B cell (primary cell): Measurements from ENCODE around the gene ELL. TPM values are rescaled to one million over a fixed set of nuclear protein-coding genes. Genes with fewer than 3 reads are reported as not detected.
A peak's percentile ranks its signal among the peaks of the same experiment; 100 is the strongest.

Experiments used
- ATAC-seq: fragments of 200-7000 bp; cut with Tn5 transposase; one replicate; pipeline ENCODE4 v1.10.0; 2021; ENCODE audit warnings: low read depth, mild to moderate bottlenecking, moderate number of reproducible peaks, moderate library complexity
- CTCF ChIA-PET: fragments of 350-600 bp; sonication (Branson Sonifier 250); formaldehyde crosslinking; loops from one replicate; lab custom pipeline; 2021; ENCODE audit warnings: antibody characterized with exemption, inconsistent platforms; lab: Charles Lee
- POLR2A ChIA-PET: fragments of 350-600 bp; sonication (Branson Sonifier 250); formaldehyde crosslinking; loops from one replicate; lab custom pipeline; 2021; ENCODE audit warnings: antibody characterized with exemption; lab: Charles Lee
- DNase-seq: peaks from one replicate; pipeline ENCODE4 v3.0.0; 2013
- H2AFZ ChIP-seq: 2 replicates; pipeline ENCODE4 v1.6.1; 2012; ENCODE audit warnings: mild to moderate bottlenecking, low read depth, low read length; ENCODE audit not compliant: insufficient read depth, poor library complexity, severe bottlenecking
- H3K27ac ChIP-seq, 2 donors: 1 replicate in 1 of 2; 2 replicates in 1 of 2; pipeline ENCODE4 v1.5.1; 2012 to 2013; ENCODE audit warnings: low read length in 2 of 2, mild to moderate bottlenecking in 2 of 2, moderate library complexity in 1 of 2
- H3K27me3 ChIP-seq, 4 experiments: fragments of 200-600 bp in 1 of 4; sonication (generic) in 1 of 4; replicated peaks in 1 of 4; 1 replicate in 2 of 4; 2 replicates in 2 of 4; pipeline versions ENCODE4 v1.6.1 to v1.7.0; 2013 to 2016; ENCODE audit warnings: low read length in 3 of 4, mild to moderate bottlenecking in 2 of 4, mixed read lengths in 1 of 4, moderate library complexity in 1 of 4; ENCODE audit not compliant: insufficient read depth in 4 of 4, control insufficient read depth in 3 of 4; ENCODE audit errors: control extremely low read depth in 1 of 4
- H3K36me3 ChIP-seq, 2 experiments: replicated peaks in 1 of 2; 1 replicate in 1 of 2; 2 replicates in 1 of 2; pipeline versions ENCODE4 v1.6.1 to v1.7.1; 2013; ENCODE audit warnings: low read length in 1 of 2; ENCODE audit not compliant: insufficient read depth in 2 of 2, control insufficient read depth in 1 of 2; ENCODE audit errors: control extremely low read depth in 1 of 2, extremely low read depth in 1 of 2
- H3K4me1 ChIP-seq, 2 donors: fragments of 200-600 bp in 1 of 2; sonication (generic) in 1 of 2; 1 replicate in 1 of 2; 2 replicates in 1 of 2; pipeline versions ENCODE4 v1.5.1 to v1.6.1; 2013 to 2017; ENCODE audit warnings: low read length in 2 of 2; ENCODE audit not compliant: control insufficient read depth in 2 of 2, insufficient read depth in 2 of 2
- H3K4me2 ChIP-seq: replicated peaks from 2 replicates; pipeline ENCODE3; 2012; ENCODE audit warnings: mild to moderate bottlenecking, low read depth, low read length; ENCODE audit not compliant: poor library complexity, severe bottlenecking
- H3K4me3 ChIP-seq, 5 experiments: fragments of 200-600 bp in 1 of 5; sonication (generic) in 1 of 5; 1 replicate in 3 of 5; 2 replicates in 2 of 5; pipeline versions ENCODE4 v1.5.1 to v1.7.0; 2011 to 2016; ENCODE audit warnings: low read length in 4 of 5, mild to moderate bottlenecking in 4 of 5, low read depth in 2 of 5, control low read depth in 1 of 5, moderate library complexity in 1 of 5; ENCODE audit not compliant: insufficient read depth in 1 of 5; ENCODE audit errors: control extremely low read depth in 1 of 5, extremely low read depth in 1 of 5
- H3K79me2 ChIP-seq: fragments of 200-600 bp; sonication (generic); one replicate; pipeline ENCODE4 v1.6.0; 2016; ENCODE audit warnings: low read length; ENCODE audit not compliant: control insufficient read depth, insufficient read depth
- H3K9ac ChIP-seq: fragments of 200-600 bp; sonication (generic); 2 replicates; pipeline ENCODE4 v1.6.1; 2017; ENCODE audit warnings: mild to moderate bottlenecking, low read length, moderate library complexity
- H3K9me3 ChIP-seq, 3 donors: one replicate each; pipeline versions ENCODE4 v1.6.1 to v1.7.1; 2013; ENCODE audit warnings: low read length in 2 of 3; ENCODE audit not compliant: control insufficient read depth in 2 of 3, insufficient read depth in 1 of 3; ENCODE audit errors: control extremely low read depth in 1 of 3
- H4K20me1 ChIP-seq: 2 replicates; pipeline ENCODE4 v1.6.0; 2012; ENCODE audit warnings: mild to moderate bottlenecking, low read length; ENCODE audit not compliant: insufficient read depth, control insufficient read depth, poor library complexity, severe bottlenecking
- H3K27ac Mint-ChIP-seq: one replicate; pipeline ENCODE4 v1.8.0; 2021; ENCODE audit warnings: mixed read lengths
- H3K27me3 Mint-ChIP-seq: one replicate; pipeline ENCODE4 v1.8.0; 2021; ENCODE audit warnings: mixed read lengths
- H3K4me1 Mint-ChIP-seq: one replicate; pipeline ENCODE4 v1.8.0; 2021; ENCODE audit warnings: mixed read lengths
- H3K4me3 Mint-ChIP-seq: one replicate; pipeline ENCODE4 v1.8.0; 2021; ENCODE audit warnings: mixed read lengths
- H3K9me3 Mint-ChIP-seq: one replicate; pipeline ENCODE4 v1.8.0; 2022; ENCODE audit warnings: mixed read lengths; ENCODE audit not compliant: insufficient read depth
- EZH2 ChIP-seq: IDR thresholded peaks from 2 replicates; pipeline ENCODE4 v1.6.1; 2012; ENCODE audit warnings: borderline replicate concordance, low read depth, mild to moderate bottlenecking, moderate library complexity, low read length; ENCODE audit not compliant: insufficient read depth, poor library complexity, severe bottlenecking
- WGBS: methylation state at CpG from one replicate; pipeline ENCODE4 v1.1.5; 2013; ENCODE audit warnings: missing lambda C conversion rate; ENCODE audit not compliant: insufficient coverage; 5-methylcytosine and 5-hydroxymethylcytosine counted together
- intact Hi-C: fragments of 100-400 bp; cut with micrococcal nuclease; formaldehyde crosslinking; loops from one replicate; pipeline ENCODE4 v1.10.0; 2022
- polyA plus RNA-seq: library from polyadenylated mRNA; depleted of rRNA; stranded (reverse); fragments of >200 nt; gene quantifications from 2 replicates; pipeline ENCODE4 v1.2.3, GENCODE V29; 2012
- total RNA-seq, 2 donors: library from RNA; stranded (reverse); fragments of 120-200 nt in 1 of 2; gene quantifications; 1 replicate in 1 of 2; 2 replicates in 1 of 2; pipeline versions ENCODE4 v1.2.3 to v1.2.4, GENCODE V29; 2013 to 2022
- TF ChIP-seq, protein P1 (sequence below): fragments of 200-600 bp; IDR thresholded peaks from one replicate; pipeline ENCODE4 v1.8.0; 2022; ENCODE audit warnings: antibody characterized with exemption, mild to moderate bottlenecking

The ELL gene
- total and polyA plus RNA-seq, 2 donors (not counting 1 experiment from before 2014, with no cell fraction given) = 21.2 to 31.4 TPM

DNA sequence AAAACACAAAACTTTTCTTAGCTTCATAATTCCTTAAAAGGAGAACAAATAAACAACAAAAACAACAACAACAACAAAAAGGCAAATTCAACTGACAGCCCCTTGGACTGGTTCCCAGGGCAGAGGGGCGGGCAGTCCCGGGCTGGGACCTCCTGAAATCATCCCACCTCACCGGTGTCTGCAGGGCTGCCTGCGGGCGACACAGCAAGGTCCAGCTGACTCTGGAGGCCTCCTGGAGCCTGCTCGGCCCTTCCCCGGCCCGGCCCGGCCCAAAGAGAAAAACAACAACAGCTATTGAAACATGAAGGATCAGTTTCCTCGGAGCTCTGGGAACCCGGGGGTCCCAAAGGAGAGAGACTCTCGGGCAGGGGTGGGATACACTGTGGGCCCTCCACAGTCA, 78.9 kb downstream of the ELL start:
- no peak overlapping the region for H3K9ac ChIP-seq
- peaks cover 25% of the 10 kb centered on the region for H4K20me1 ChIP-seq
- no peak overlapping the region for H3K27ac ChIP-seq
- TF ChIP-seq, protein P1, sequence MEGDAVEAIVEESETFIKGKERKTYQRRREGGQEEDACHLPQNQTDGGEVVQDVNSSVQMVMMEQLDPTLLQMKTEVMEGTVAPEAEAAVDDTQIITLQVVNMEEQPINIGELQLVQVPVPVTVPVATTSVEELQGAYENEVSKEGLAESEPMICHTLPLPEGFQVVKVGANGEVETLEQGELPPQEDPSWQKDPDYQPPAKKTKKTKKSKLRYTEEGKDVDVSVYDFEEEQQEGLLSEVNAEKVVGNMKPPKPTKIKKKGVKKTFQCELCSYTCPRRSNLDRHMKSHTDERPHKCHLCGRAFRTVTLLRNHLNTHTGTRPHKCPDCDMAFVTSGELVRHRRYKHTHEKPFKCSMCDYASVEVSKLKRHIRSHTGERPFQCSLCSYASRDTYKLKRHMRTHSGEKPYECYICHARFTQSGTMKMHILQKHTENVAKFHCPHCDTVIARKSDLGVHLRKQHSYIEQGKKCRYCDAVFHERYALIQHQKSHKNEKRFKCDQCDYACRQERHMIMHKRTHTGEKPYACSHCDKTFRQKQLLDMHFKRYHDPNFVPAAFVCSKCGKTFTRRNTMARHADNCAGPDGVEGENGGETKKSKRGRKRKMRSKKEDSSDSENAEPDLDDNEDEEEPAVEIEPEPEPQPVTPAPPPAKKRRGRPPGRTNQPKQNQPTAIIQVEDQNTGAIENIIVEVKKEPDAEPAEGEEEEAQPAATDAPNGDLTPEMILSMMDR = no peak
- TF ChIP-seq EZH2 = no peak
- WGBS = 93% methylated on average over 11 of the region's 12 CpGs
- H3K4me1 ChIP-seq = peaks cover 4 to 14% of the 10 kb centered on the region in 2 donors
- no peak overlapping the region for H2AFZ ChIP-seq
- DNase-seq (no peak), ATAC-seq (no peak)
- peaks cover 15% of the 10 kb centered on the region for H3K4me1 Mint-ChIP-seq
- intact Hi-C loops = no loop called here
- no peak overlapping the region for H3K27ac Mint-ChIP-seq
- peaks cover 0 to 43% of the 10 kb centered on the region in 2 experiments for H3K36me3 ChIP-seq
- ChIA-PET CTCF (no interaction called here), POLR2A (no interaction called here)
- H3K27me3 ChIP-seq = no peaks in the 10 kb centered on the region
- H3K27me3 Mint-ChIP-seq = no peaks in the 10 kb centered on the region
- H3K9me3 Mint-ChIP-seq = no peaks in the 10 kb centered on the region
- no peak overlapping the region for H3K4me2 ChIP-seq
- no peaks in the 10 kb centered on the region for H3K9me3 ChIP-seq
- H3K4me3 ChIP-seq = no peak overlapping the region
- H3K4me3 Mint-ChIP-seq = no peak overlapping the region
- H3K79me2 ChIP-seq = peaks cover 9% of the 10 kb centered on the region

DNA sequence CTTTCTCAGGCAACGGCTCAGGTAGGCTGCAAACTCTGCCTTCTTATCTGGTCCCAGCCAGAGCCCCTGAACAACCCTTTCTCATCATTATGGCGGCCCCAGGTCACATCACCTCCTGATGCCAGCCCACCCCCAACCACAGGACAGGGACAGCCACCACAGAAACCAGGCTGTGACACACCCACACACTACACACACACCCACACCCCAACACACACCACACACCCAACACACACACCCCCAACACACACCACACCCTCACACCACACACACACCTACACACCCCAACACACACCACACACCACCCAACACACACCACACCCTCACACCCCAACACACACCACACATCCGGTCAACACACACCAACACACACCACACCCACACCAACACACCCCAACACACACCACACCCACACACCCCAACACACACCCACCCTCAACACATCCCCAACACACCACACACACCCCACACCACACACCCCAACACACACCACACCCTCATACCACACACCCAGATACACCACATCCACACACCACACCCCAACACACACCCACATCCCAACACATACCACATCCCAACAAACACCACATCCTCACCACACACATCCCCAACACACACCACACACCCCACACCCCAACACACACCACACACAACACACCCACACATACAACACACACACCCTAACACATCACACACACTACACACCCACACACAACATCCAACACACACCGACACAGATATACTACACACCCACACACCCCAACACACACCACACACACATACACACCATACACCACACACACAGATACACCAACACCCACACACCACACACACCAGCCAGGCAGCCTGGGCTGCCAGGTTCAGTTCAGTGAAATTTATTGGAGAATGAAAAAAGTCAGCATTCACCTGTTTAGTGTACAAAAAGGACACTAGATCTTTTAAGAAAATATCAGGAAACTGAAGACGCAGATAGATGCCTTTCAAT, 79.8 kb downstream of the ELL start:
- TF ChIP-seq, protein P1 = no peak
- TF ChIP-seq EZH2 = no peak
- Mint-ChIP-seq H3K27ac (peak overlapping the region; percentile 53), H3K4me3 (peak overlapping the region; percentile 32), H3K27me3 (no peaks in the 10 kb centered on the region), H3K4me1 (peaks cover 17% of the 10 kb centered on the region), H3K9me3 (no peaks in the 10 kb centered on the region)
- Histone ChIP-seq H3K27ac (peak overlapping the region in 1 of 2 donors; percentile 27), H3K9ac (no peak overlapping the region), H3K4me2 (no peak overlapping the region), H3K4me3 (no peak overlapping the region), H3K79me2 (peaks cover 2% of the 10 kb centered on the region), H3K9me3 (no peaks in the 10 kb centered on the region), H3K36me3 (peaks cover 0 to 37% of the 10 kb centered on the region in 2 experiments), H4K20me1 (peaks cover 19% of the 10 kb centered on the region), H3K27me3 (no peaks in the 10 kb centered on the region), H3K4me1 (peaks cover 4 to 18% of the 10 kb centered on the region in 2 donors), H2AFZ (no peak overlapping the region)
- ChIA-PET POLR2A (no interaction called here), CTCF (interaction anchor here (0.6 kb wide), 1 partner anchor 579 kb away, joined by 3 read pairs; no protein-coding TSS in a partner anchor)
- intact Hi-C loops = no loop called here
- no peak for DNase-seq
- 86% methylated on average over 2 of the region's 5 CpGs for WGBS
- ATAC-seq = no peak
